IMR-90 (cell line): ENCODE data around the gene XCL1.

ENCODE experiments used
- POLR2A ChIP-seq: IDR thresholded peaks from 2 replicates; pipeline ENCODE4 v1.6.1; 2012; ENCODE audit warnings: mild to moderate bottlenecking, low read depth, low read length
- RFX5 ChIP-seq: IDR thresholded peaks from 2 replicates; pipeline ENCODE4 v1.8.0; 2012; ENCODE audit warnings: low read depth, mild to moderate bottlenecking, low read length, moderate library complexity
- SMC3 ChIP-seq: fragments of 150-350 bp; IDR thresholded peaks from 2 replicates; pipeline ENCODE4 v1.6.1; 2016; ENCODE audit warnings: low read depth, mild to moderate bottlenecking, antibody characterized with exemption, low read length, moderate library complexity
- TF ChIP-seq, protein P1 (sequence below): conservative IDR thresholded peaks from 2 replicates; pipeline ENCODE4 v1.5.1; 2012; ENCODE audit warnings: mild to moderate bottlenecking, low read depth, low read length, improper control_type of control experiment

DNA sequence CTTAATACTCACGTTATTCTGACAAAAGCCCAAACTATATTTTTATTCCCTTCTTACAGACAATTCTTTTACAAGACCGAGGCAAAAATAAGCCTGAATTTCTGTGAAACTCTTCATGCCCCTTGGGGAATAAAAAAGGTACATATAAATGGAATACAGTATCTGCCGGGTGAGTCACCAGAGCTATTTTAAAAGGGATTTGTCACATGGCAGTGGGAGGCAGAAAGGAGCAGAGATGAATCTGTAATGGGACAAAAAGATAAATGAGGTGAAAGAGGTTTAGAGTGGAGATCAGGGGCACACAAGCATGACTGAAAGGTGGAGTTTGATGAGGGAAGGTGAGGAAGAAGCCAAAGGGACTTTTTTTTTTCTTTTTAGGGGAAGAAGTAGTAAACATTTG, 8.8 kb downstream of the XCL1 start:
- TF ChIP-seq, protein P1, sequence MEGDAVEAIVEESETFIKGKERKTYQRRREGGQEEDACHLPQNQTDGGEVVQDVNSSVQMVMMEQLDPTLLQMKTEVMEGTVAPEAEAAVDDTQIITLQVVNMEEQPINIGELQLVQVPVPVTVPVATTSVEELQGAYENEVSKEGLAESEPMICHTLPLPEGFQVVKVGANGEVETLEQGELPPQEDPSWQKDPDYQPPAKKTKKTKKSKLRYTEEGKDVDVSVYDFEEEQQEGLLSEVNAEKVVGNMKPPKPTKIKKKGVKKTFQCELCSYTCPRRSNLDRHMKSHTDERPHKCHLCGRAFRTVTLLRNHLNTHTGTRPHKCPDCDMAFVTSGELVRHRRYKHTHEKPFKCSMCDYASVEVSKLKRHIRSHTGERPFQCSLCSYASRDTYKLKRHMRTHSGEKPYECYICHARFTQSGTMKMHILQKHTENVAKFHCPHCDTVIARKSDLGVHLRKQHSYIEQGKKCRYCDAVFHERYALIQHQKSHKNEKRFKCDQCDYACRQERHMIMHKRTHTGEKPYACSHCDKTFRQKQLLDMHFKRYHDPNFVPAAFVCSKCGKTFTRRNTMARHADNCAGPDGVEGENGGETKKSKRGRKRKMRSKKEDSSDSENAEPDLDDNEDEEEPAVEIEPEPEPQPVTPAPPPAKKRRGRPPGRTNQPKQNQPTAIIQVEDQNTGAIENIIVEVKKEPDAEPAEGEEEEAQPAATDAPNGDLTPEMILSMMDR, result no peak
- TF ChIP-seq SMC3, result no peak
- TF ChIP-seq RFX5, result no peak
- no peak for TF ChIP-seq POLR2A
